Measurements from ENCODE around the gene EPHA4.

The EPHA4 gene

DNA sequence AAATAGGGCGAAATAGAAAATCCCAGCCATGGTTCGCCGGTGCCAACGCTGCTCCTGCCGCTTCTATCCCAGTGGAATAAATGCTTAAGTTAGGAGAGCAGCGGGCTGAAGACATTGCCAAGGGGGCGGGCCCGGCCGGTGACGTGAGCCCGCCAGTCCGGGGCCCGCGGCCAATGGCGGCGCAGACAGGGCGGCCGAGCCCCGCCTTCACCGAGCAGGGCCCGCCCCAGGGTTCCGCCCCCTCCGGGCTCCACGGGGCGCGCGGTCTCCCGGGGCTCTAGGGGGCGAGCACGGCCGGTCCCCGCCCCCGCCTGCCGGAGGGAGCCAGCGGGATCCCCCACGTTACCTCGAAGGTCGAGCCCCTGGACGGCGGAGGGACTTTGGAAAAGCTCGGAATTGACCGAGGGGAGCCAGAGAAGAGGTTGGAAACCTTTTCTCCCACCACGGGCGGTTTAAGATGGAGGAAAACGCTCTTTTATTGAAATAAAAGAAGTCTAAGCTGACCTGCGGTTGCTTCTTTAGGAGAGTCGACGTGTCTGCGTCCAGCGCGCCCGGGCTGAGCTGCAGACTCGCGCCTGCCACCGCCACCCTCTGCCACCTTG is at the start of gene EPHA4:
TSS of gene EPHA4 (minus strand) at position 86 of the 602 bp plus-strand sequence. CDS start at position 30, 56 bp downstream.
- peak; percentile 83 for DNase-seq (ENCODE audit: low spot score)

DNA sequence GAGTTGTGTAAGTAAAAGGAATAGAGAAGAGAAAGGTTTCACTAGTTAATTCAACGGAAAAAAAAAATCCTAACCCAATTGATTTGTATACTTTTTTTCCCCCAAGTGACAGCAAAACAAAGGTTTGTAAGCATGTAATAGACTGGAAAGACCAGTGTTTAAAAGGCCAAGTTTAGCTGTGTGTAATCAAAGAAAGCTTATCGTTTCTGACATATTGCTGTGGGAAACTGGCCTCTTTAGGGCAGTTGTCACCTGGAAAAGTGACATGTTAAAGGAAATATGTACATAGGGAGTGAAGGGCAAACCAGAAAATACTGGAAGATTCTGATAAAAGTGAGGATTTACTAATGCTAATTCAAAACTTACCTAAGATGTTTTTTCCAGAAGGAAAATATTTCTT is 45.9 kb upstream of the EPHA4 start:
- no peak for DNase-seq (ENCODE audit: low spot score)

DNA sequence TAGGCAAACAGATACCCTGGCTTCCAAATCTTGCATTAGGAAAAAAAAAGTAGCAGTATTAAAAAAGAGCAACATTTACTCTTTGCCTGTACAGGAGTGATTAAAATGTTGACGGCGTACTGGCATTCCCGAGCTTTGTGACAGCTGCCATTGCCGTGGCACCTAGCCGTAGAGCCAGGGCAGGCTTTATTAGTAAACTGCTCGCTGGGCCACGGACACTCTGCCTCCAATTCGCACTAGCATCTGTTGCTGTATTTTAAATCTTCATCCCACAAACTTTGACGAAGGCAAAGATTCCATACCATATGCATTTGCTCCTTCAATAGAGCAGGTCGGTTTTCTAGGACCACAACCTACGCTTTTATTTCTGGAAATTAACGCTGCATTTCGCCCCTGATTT is 44.5 kb upstream of the EPHA4 start:
- DNase-seq (ENCODE audit: low spot score): no peak

DNA sequence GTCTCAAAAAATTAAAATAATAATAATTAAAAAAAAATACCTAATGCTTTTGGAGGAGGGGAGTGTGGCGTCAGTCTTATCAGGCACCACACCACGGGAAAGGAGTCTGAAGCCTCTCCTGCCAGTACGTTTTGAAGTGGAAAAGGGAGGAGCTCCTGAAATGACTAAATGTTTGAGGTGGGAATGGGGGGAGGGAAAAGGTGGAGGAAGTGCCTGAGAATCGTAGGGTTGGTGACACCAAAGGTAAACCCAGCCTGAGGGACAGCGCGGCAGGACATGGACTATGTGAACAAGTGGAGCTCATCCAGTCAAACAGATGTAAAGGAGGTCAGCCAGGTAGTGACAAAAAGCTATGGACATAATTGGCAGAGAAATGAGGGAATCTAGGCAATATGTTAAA is 42.2 kb upstream of the EPHA4 start:
- DNase-seq (ENCODE audit: low spot score): no peak

DNA sequence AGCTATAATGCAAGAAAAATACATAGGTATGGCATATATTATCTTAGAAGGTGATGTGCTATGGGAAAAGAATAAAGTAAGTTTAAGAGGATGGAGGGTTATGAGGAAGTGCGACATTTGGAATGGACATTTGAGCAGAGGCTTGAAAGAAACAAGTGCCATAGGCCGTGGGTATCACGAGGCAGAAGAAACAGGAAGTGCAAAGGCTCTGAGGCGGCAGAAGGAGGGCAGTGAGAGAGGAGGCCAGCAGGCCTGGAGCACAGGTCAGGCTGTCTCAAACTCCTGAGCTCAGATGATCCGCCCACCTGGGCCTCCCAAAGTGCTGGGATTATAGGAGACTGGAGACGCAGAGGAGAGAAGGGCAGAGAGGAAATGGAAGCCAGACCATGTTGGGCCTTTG is 40.7 kb upstream of the EPHA4 start:
- no peak for DNase-seq (ENCODE audit: low spot score)

DNA sequence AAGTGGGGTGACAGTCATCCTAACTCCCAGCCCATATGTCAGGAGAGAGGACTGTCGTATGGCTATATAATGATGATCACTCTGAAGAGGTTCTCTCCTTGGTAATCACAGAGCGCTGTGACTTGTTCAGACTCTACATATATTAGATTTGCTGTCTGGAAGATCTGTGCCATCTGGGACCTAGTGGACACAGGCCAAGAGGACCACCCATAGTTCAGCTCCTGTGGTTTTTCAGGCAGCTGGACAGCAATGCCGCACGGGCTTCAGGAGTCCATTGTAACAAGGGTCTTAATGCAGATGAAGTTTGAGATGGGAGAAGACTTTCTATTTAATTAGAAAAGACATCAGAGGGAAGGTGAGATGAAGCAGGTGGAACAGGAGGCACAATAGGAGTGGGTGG is 40.1 kb upstream of the EPHA4 start:
- no peak for DNase-seq (ENCODE audit: low spot score)

DNA sequence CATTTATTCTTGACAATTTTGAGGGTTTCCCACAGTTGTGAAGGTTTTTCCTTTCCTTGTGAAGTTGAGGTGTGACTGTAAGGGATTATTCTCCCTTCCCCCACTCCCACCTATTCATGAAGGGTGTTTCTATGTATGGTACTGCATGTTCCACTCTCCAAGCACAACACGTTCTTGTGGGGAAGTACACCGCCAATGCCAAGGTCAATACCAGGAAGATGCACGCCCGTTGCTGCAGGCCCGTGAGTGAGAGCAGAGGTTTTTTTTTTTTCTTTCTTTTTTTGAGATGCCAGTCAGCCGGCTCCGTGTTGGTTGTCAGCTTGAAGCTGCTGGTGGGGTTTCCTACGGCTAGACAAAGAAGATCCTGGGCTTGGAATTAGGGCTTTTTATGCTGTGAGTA is 38.6 kb upstream of the EPHA4 start:
- DNase-seq (ENCODE audit: low spot score): no peak

DNA sequence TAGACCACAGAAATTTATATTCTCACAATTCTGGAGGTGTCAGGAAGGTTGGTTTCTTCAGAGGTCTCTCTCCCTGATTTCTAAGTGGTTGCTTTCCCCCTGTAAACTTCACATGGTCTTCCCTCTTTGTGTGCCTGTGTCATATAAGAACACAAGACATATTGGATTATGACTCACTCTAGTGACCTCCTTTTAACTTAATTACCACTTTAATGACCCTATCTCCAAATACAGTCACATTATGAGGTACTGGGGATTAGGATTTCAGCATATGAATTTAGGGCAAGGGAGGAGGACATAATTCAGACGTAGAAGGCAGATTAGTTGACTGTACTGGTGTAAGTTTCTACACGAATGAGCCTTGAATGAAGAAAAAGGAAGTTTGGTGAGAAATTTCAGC is 38.2 kb upstream of the EPHA4 start:
- no peak for DNase-seq (ENCODE audit: low spot score)

DNA sequence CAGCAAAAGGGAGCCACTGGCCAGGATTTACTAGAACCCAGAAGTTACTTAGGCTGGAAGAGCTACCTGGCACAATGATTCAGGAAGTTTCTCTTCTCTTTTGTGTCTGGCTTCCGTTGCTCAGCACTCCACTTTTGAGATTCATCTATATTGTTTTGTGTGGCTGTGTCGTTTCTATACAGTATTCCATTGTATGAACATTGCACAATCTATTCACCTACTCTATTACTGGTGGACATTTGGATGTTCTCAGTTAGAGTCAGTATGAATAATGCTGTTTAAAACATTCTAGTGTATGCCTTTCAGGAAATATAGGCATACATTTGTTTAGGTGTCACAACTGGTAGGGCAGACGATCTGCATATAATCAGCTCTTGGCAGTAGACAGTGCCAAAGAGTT is 36.3 kb upstream of the EPHA4 start:
- DNase-seq (ENCODE audit: low spot score): no peak

DNA sequence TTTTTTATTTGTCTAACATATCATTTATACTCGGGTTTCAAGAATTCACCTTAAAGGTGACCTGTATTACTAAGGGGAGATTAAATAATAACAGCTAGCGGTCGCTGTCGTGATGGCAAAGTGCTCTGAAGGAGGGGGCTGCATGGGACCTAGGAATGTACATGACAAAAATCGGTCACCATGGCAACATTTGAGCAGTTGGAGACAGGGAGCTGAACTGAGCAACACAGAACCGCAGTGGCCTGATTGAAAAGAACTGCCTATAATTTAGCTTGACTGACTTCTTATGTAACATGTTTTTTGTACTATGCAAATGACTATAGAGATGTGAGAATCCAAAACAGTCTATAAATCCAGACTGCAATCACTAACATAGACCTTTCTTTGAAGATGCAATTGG is 34.3 kb upstream of the EPHA4 start:
- no peak for DNase-seq (ENCODE audit: low spot score)

DNA sequence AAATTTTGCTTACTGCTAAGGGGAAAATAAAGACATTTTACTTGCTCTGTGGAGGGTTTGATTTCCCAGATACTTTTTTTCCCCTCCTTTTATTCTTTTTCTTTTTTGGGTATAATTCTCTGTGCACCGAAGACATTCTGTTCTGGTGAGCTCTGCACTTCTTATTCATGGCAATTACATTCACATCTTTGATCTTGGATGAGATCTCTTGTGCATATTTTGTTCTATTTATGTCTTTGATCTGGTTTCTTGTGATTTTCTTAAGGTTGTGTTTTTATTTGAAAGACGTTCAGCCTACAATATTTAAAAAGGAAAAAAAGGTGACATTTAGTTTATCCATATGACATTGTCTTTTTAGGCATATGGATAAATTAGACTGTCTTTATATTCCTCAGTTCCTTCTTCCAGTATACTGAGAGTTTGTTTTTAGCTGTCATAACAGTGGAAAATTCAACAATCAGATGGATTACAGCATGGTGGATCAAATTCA is 33.7 kb upstream of the EPHA4 start:
- no peak for DNase-seq (ENCODE audit: low spot score)

DNA sequence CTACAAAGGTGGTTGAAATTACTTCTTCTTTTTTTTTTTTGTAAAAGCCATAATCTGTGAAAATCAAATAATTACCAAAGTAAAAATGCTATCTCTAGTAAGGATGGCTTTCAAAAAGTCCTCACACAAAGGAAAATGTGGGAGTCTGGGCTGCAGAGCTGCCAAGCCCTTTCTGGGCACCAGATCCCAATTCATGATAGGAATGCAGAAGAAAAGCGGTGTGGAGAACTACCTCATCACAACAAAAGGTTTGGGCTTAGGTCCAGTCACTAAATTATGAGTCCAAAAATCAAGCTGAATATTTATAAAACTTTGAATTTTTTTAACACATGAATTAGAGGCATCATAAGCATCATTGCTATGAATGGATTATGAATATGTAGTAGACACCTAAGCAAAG is 30.8 kb upstream of the EPHA4 start:
- no peak for DNase-seq (ENCODE audit: low spot score)

DNA sequence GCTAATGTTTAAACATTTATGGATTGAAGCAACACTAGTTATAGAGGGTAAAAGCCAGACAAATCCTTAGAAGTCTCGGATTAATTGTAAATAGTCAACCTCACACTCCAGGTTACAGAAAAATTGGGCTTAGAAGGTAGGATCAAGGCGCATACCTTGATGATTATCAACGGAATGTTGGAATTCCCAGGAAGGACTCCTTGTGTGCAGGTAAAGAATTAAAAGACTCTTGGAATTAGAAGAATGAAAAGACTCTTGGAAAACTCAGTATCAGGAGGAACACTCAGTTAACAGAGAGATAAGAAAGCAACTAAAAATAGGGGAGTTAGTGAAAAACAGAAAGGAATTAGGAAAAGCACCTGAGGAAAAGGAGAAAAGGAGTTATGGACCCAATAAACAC is 29.3 kb upstream of the EPHA4 start:
- no peak for DNase-seq (ENCODE audit: low spot score)

DNA sequence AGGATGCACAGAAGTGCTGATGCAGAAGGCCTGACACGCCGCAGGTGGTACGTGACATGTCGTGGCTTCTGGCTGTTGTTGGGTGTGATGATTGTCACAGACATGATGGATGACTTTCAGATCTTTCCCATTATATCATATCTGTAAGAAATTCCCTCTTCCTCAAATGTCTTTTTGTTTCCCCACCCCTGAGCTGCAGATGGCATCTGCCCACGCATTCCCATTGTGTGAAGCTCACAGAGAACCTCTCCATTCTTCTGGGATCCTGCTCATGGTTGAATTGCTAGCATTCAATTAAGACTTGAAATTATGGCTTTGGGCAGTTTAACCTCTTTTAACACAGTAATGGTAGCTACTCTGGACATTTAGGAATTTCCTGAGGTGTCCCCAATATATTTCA is 28.3 kb upstream of the EPHA4 start:
- no peak for DNase-seq (ENCODE audit: low spot score)

DNA sequence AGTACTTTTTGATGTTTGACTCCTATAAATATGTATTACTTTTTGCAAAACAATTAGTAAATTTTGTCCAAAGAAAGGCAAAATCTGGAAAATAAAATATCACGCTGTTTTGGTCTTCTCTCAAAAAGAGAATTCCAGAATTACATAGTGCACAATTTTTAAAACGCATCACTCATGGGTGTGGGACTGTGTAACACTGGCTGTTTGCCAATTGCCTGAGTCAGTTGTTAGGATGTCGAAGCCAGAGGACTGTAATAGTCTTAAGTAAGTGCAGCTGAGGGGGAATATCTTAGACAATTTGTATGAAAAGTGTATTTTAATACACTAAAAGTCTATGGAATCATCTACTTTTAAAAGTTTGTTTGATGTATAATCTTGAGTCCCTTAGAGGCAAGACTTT is 24.1 kb upstream of the EPHA4 start:
- DNase-seq (ENCODE audit: low spot score): no peak

DNA sequence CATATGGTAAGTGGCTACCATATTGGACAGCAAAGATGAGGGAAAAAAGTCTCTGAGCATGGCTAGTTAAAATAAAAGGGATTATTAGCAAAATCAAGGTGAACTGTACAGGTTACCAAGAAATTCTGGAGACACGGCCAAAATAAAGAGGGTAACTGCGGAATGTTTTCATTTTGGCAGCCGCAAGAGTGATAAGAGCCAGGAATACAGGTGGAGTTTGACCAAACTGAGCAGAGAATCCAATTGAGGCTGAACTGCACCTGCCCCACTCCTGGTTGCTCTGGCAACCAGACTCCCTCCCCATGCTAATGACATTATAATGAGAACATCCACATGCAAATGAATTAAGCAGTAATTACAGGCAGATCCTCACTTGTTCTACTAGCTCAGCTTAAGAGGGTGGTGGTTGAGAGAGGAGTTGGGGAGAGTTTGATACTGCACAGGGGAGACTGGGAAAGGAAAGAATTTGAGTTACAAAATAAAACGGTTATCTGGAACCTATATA is 18.8 kb upstream of the EPHA4 start:
- DNase-seq (ENCODE audit: low spot score): no peak

DNA sequence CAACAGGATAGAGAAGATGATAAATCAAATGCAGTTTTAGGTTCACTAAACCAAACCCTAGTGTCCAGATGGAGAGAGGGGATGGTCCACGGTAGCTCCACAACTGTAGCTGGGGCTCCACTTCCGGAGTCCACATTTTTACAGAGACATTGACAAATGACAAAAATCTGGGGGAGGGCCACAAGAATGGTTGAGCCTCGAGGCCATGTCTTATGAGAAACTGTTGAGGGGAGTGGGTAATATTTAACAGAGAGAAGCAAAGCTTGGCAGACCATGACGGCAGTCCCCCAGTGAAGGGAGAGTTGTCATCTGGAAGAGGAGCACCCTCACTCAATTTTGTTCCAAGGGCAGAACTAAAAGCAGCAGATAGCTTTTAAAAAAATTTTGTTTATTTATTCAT is 17.6 kb upstream of the EPHA4 start:
- DNase-seq (ENCODE audit: low spot score): no peak

DNA sequence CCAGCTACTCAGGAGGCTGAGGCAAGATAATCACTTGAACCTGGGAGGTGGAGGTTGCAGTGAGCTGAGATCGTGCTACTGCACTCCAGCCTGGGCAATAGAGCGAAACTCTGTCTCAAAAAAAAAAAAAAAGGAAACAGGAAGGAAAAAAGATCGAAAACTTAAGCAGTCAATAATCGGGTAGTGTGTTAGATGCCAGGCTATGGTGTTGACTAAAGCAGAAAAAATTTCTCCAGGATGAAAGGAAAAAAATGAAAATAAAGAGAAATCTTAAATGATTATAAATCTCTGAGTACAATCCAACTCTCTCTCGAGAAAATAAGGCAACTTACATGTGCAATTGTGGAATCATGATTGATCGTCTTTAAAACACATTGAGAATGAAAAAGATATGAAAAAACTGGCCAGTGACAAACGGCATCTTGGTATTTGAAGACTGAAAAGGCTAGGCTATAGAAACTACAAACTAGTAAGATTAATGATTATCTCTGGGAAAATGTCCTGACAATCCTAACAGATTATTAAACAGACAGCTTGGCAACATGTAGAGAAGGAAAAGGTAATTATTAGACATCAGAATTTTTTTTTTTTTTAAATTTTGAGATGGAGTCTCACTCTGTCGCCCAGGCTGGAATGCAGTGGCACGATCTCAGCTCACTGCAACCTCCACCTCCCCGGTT is 16.3 kb upstream of the EPHA4 start:
- DNase-seq (ENCODE audit: low spot score): no peak

DNA sequence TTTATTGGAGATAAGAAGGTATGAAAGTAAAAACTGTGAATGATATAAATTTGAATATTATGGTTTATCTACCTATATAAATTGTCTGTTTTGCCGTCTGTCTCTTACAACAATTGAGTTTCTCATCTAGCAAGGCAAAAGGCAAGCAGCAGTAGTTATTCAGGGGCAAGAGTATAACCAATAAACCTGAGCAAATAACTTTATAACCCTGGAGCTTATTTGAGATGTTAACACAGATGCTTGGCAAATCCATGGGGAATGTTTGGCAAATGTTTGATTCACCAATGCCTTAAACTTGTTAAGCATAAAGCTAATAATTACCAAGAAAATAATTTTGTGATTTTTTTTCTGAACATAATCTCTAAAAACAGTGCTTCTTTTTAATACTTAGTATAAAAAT is 9.9 kb upstream of the EPHA4 start:
- no peak for DNase-seq (ENCODE audit: low spot score)

DNA sequence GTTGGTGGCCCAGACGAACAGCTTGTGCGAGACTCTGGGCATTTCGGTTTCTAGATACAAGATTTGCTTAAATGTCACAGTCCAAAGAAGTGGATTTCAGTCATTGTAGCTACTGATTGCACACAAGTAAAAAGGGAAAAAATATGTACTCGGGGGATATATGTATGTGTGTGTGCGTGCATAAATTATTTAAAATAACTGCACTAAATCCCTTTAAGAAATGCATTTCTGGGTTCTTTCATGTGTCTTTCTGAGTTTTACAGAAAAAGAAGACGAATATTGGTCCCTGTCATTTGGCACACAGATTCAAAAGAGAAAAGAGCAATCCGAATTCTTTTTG is 2.1 kb upstream of the EPHA4 start:
- DNase-seq (ENCODE audit: low spot score): no peak

DNA sequence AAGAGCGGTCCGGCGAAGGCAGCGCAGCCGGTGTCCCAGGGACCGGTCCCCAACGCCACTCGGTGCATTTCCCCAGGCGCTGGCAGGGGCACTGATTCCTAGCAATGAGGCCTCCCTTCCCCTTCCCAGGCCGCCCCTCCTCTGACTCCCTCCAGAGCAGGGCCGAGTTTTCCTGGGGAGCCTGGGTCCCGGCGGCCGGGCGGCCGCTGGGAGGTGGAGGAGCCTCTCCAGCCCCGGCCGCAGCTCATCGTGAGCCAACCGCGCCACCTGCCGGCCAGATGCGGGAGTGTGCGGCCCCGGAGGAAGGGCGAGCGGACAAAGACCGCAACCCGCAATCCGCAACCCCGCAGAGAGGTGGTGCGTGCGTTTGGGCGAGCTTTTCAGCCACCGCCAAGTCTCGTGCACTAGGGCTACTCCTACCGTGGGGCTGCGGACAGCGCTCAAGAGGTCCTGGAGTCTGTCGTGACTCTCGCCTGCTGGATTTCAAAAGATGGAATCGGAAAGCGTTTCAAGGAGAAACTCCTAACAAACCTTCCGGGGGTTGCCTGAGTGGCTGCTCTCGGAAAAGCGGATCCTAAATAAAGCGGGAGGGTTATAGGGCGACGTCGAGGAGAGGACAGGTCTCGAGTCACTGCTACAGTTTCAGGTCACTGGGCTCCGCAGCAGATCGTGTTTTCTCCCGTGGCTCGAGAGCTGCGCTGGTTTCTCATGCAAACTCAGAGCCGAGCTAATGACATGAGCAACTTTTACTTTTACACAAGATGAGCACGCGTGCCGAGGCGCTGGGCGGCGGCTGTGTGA is 1.5 kb upstream of the EPHA4 start:
- peak; percentile 82 for DNase-seq (ENCODE audit: low spot score)

DNA sequence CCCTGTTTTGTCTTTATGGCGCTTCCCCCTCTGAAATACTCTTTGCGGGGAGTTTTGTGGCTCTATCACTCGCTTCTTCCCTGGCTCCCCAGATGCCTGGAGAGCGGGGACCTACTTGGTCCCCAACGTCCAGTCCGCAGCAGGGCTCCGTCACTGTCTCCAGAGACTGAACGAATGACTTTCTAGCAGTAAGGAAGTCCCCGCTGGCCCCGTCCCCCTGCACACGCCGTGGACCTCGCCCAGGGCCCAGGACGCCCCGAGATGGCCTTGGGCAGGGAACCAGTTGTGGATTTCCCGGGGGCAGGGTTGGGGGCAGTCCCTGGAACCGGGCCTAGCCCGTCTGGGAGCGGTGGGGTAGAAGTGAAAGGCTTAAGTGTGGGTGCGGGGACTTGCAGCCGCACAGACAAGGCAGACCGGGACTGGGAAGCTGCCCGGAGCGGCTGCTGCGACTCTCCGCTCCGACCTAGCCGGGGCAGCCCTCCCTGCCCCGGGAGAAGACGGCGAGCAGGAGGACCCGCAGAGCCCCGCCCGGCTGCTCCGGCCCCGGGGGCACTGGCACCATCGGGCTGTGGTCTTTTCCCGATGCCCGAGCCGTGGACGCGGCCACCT is 821 bp upstream of the EPHA4 start:
- DNase-seq (ENCODE audit: low spot score): peak; percentile 38
